ENCODE data around the gene FOXN1. TPM values are rescaled to one million over a fixed set of nuclear protein-coding genes. Genes with fewer than 3 reads are reported as not detected.

The FOXN1 gene
- polyA plus RNA-seq, 1 of the 3 experiments (the other 2 are of a cell fraction): not detected

DNA sequence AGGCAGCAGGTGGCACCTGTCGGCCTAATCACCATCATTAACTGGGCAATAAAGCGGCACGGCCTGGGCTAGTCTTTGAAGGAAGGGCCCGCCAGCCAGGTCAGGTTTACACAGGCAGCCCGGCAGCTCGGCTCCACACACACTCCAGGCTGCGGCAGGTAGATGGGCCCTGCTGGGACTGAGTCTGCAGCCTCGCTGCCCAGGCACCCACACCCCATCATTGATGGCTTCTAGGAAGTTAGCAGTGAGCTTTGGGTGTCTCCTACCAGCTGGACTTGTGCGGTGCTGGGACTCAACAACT lies 6.8 kb upstream of the FOXN1 start:
- Histone ChIP-seq H3K4me2 (no peak overlapping the region), H3K4me1 (ENCODE audit: control insufficient read depth in 1 of 2, insufficient read depth in 2 of 2, low read depth in 1 of 2, low read length in 1 of 2) (peaks cover 0 to 11% of the 10 kb centered on the region in 2 experiments; a peak in 1 of 4 replicates), H3K36me3 (replicated peaks in 1 of 2; ENCODE audit: control insufficient read depth in 1 of 2, insufficient read depth in 2 of 2, low read length in 1 of 2) (no peaks in the 10 kb centered on the region), H3K4me3 (ENCODE audit: low read depth in 2 of 2, low read length in 1 of 2) (no peak overlapping the region), H3F3A (replicated peaks; ENCODE audit: insufficient read depth) (no peaks in the 10 kb centered on the region), H3K9me3 (no peaks in the 10 kb centered on the region), H3K79me2 (ENCODE audit: insufficient read depth) (no peaks in the 10 kb centered on the region), H2AFZ (ENCODE audit: low read depth) (no peak overlapping the region), H3K9me2 (no peaks in the 10 kb centered on the region), H3K27ac (ENCODE audit: low read depth in 2 of 2, low read length in 1 of 2) (no peak overlapping the region), H3K9ac (no peak overlapping the region), H4K20me1 (ENCODE audit: insufficient read depth) (no peaks in the 10 kb centered on the region), H3K27me3 (ENCODE audit: insufficient read depth) (no peaks in the 10 kb centered on the region; the same call in 1 of the 2 replicates)
- DNase-seq: no peak
- WGBS (ENCODE audit: low lambda C conversion rate): 85% methylated on average over 5 of the region's 9 CpGs
- TF ChIP-seq EZH2phosphoT487 (IDR thresholded peaks at IDR 0.05; ENCODE audit: borderline replicate concordance, low read depth) (no peak), TEAD4 (IDR thresholded peaks at IDR 0.05; ENCODE audit: borderline replicate concordance, insufficient read depth) (no peak), SMC3 (IDR thresholded peaks at IDR 0.05; ENCODE audit: low read depth, low read length) (no peak)
- TF ChIP-seq, protein P1, sequence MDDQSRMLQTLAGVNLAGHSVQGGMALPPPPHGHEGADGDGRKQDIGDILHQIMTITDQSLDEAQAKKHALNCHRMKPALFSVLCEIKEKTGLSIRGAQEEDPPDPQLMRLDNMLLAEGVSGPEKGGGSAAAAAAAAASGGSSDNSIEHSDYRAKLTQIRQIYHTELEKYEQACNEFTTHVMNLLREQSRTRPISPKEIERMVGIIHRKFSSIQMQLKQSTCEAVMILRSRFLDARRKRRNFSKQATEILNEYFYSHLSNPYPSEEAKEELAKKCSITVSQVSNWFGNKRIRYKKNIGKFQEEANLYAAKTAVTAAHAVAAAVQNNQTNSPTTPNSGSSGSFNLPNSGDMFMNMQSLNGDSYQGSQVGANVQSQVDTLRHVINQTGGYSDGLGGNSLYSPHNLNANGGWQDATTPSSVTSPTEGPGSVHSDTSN (IDR thresholded peaks at IDR 0.05): no peak
- POLR2A ChIA-PET: no interaction called here
- CTCF ChIA-PET: interaction anchor here (0.9 to 9.1 kb wide), 6 partner anchors 33 to 114 kb away, joined by 3 to 117 read pairs (median 4); no protein-coding TSS in a partner anchor

DNA sequence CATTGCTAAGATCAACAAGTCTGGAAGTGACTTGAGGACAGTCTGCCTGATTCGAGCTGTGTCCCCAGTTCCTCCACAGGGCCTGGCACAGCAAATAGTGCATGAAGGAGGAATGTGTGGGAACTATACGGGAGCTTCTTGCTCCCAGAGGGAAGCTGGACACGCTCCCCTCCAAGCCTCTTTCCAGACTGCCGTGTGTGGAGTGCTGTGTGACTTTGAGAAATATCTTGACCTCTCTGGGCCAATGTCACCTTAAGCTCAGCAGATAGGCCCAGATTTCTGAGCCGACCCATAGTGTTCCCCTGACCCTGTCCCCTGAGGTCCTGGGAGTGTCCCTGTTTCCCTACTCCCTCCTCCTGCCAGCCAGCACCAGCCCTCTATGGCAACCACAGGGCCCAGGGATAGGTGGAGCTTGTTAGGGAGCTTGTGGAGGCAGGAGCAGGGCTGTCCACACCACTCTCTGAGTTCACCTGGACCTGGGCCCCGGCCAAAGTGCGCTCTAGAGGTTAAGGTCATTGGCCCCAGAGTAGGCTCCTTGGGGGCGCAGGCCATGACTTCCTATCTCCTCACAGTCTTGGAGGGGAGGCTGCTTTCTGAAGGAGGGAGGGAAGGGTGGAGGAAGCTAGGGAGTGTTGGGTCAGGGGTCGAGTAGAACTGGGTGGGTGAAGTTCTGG lies 6.3 kb upstream of the FOXN1 start:
- Histone ChIP-seq H3K27ac (ENCODE audit: low read depth in 2 of 2, low read length in 1 of 2) (no peak overlapping the region), H3K4me1 (ENCODE audit: control insufficient read depth in 1 of 2, insufficient read depth in 2 of 2, low read depth in 1 of 2, low read length in 1 of 2) (peaks cover 0 to 10% of the 10 kb centered on the region in 2 experiments; a peak in 1 of 4 replicates), H3K27me3 (ENCODE audit: insufficient read depth) (peaks cover 4% of the 10 kb centered on the region; the same call in 1 of the 2 replicates), H3K36me3 (replicated peaks in 1 of 2; ENCODE audit: control insufficient read depth in 1 of 2, insufficient read depth in 2 of 2, low read length in 1 of 2) (no peaks in the 10 kb centered on the region), H3F3A (replicated peaks; ENCODE audit: insufficient read depth) (no peaks in the 10 kb centered on the region), H3K9me3 (no peaks in the 10 kb centered on the region), H3K4me2 (no peak overlapping the region), H3K4me3 (ENCODE audit: low read depth in 2 of 2, low read length in 1 of 2) (no peak overlapping the region), H2AFZ (ENCODE audit: low read depth) (no peak overlapping the region), H3K9me2 (no peaks in the 10 kb centered on the region), H3K79me2 (ENCODE audit: insufficient read depth) (no peaks in the 10 kb centered on the region), H3K9ac (no peak overlapping the region), H4K20me1 (ENCODE audit: insufficient read depth) (no peaks in the 10 kb centered on the region)
- TF ChIP-seq RFX5 (IDR thresholded peaks at IDR 0.05; ENCODE audit: low read length) (no peak), CHD2 (IDR thresholded peaks at IDR 0.05; ENCODE audit: low read length, partially characterized antibody) (no peak), FOXJ3 (CRISPR knock-in tag; IDR thresholded peaks at IDR 0.05) (no peak)
- TF ChIP-seq, protein P1 (IDR thresholded peaks at IDR 0.05): no peak
- no peak for DNase-seq
- ChIA-PET POLR2A (no interaction called here), CTCF (interaction anchor here (0.9 to 9.1 kb wide), 6 partner anchors 7 to 113 kb away, joined by 3 to 117 read pairs (median 4); no protein-coding TSS in a partner anchor)
- 46% methylated on average over 7 of the region's 9 CpGs for WGBS (ENCODE audit: low lambda C conversion rate)
